Vagina (tissue), 2 donors: Measurements from ENCODE around the gene GSTM4. TPM values are rescaled to one million over a fixed set of nuclear protein-coding genes. Genes with fewer than 3 reads are reported as not detected.
A peak's percentile ranks its signal among the peaks of the same experiment; 100 is the strongest.
"Not testable (repeated sequence)": the region's sequence is repeated elsewhere in the genome, so short reads cannot be mapped to it uniquely, and the experiment has no call there.

Source experiments
- DNase-seq, 2 donors: peaks; one replicate each; pipeline ENCODE4 v3.0.0-alpha.2; 2017; ENCODE audit errors: extremely low spot score in 2 of 2
- H3K27ac ChIP-seq: fragments of 200-600 bp; sonication (generic); one replicate; pipeline ENCODE4 v1.5.1; 2019
- H3K27me3 ChIP-seq: fragments of 200-600 bp; sonication (generic); one replicate; pipeline ENCODE4 v1.5.1; 2019
- H3K36me3 ChIP-seq, 2 donors: fragments of 200-600 bp; sonication (generic); one replicate each; pipeline ENCODE4 v1.5.1; 2017 to 2019
- H3K4me1 ChIP-seq: fragments of 200-600 bp; sonication (generic); one replicate; pipeline ENCODE4 v1.5.1; 2019
- H3K4me3 ChIP-seq, 2 donors: fragments of 200-600 bp; sonication (generic); 1 replicate in 1 of 2; 2 replicates in 1 of 2; pipeline ENCODE4 v1.5.1; 2016 to 2019
- H3K9me3 ChIP-seq: fragments of 200-600 bp; sonication (generic); one replicate; pipeline ENCODE4 v1.5.1; 2019
- CTCF ChIP-seq, 3 experiments: fragments of 450-650 bp in 2 of 3; fragments of 200-600 bp in 1 of 3; sonication (generic) in 1 of 3; IDR thresholded peaks; one replicate each; pipeline ENCODE4 v1.5.1; 2017 to 2019; ENCODE audit warnings: antibody characterized with exemption in 3 of 3, mild to moderate bottlenecking in 2 of 3, moderate library complexity in 2 of 3
- POLR2A ChIP-seq, 2 donors: fragments of 450-650 bp; IDR thresholded peaks; one replicate each; pipeline ENCODE4 v1.6.1; 2017; ENCODE audit warnings: antibody characterized with exemption in 2 of 2, mild to moderate bottlenecking in 2 of 2, moderate library complexity in 2 of 2
- POLR2AphosphoS5 ChIP-seq, 2 donors: sonication (generic); formaldehyde crosslinking; IDR thresholded peaks; one replicate each; pipeline ENCODE4 v1.9.0; 2017; ENCODE audit warnings: antibody characterized with exemption in 2 of 2, mild to moderate bottlenecking in 2 of 2, low read depth in 1 of 2; ENCODE audit not compliant: insufficient read depth in 1 of 2
- intact Hi-C: fragments of 100-400 bp; cut with DNase I; formaldehyde crosslinking; loops from one replicate; pipeline ENCODE4 v1.15.1; 2023
- total RNA-seq: library from RNA; depleted of rRNA; stranded (reverse); fragments of >200 nt; gene quantifications from one replicate; pipeline ENCODE4 v1.2.3, GENCODE V29; 2016

GSTM4 gene
- total RNA-seq, 1 donor from 2014 or later = 36.1 TPM

- H3K27ac ChIP-seq = peak overlapping the region; percentile 23
- peak overlapping the region; percentile 3 to 16 for H3K4me3 ChIP-seq
- H3K4me1 ChIP-seq = peaks cover 5% of the 10 kb centered on the region
- DNase-seq = no peak
- intact Hi-C loops = no loop called here
- no peaks in the 10 kb centered on the region for H3K9me3 ChIP-seq
- H3K36me3 ChIP-seq = no peaks in the 10 kb centered on the region
- TF ChIP-seq CTCF (IDR thresholded peaks at IDR 0.05) (no peak), POLR2A (IDR thresholded peaks at IDR 0.05) (no peak), POLR2AphosphoS5 (IDR thresholded peaks at IDR 0.05; ENCODE audit: insufficient read depth in 1 of 2, low read depth in 1 of 2) (no peak)
- H3K27me3 ChIP-seq = no peaks in the 10 kb centered on the region
Observed at GRCh38 chr1:109669246-109669948, 13.5 kb downstream of the GSTM4 start.

DNA sequence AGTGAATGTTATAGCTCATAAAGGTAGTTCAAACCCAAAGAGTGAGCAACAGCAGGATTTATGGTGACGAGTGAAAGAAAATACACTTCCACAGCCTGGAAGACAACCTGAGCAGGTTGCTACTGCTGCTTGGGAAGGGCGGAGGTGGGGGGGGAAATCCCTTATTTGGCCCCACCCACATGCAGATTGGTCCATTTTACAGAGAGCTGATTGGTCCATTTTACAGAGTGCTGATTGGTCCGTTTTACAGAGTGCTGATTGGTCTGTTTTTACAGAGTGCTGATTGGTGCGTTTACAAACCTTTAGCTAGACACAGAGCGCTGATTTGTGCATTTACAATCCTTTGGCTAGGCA is 14.0 kb downstream of the GSTM4 start:
- H3K27ac ChIP-seq = peak overlapping the region; percentile 23
- H3K4me1 ChIP-seq, H3K27me3 ChIP-seq, DNase-seq, intact Hi-C loops, H3K9me3 ChIP-seq, H3K36me3 ChIP-seq: not testable (repeated sequence)
- H3K4me3 ChIP-seq = peak overlapping the region in 1 of 2 donors; percentile 16

DNA sequence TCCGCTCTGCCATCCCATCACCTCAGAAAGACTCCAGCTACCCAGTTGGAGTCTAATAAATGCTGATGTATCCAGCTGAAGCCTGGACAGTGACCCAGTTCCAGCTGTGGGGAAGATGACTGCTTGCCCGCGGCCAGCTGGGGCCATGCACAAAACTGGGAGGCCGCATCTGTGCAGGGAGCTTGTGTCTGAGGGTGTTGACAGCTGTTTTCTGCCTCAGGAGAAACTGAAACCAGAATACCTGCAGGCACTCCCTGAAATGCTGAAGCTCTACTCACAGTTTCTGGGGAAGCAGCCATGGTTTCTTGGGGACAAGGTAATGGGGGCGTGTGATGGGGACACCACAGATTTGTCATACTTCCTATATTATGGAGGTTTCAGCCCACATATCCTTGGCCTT is 15.2 kb downstream of the GSTM4 start:
- no peak for DNase-seq
- Histone ChIP-seq H3K36me3 (no peaks in the 10 kb centered on the region), H3K4me1 (peaks cover 5% of the 10 kb centered on the region), H3K27me3 (no peaks in the 10 kb centered on the region), H3K9me3 (no peaks in the 10 kb centered on the region), H3K27ac (no peak overlapping the region), H3K4me3 (no peak overlapping the region)
- intact Hi-C loops = no loop called here
- no peak for TF ChIP-seq CTCF (IDR thresholded peaks at IDR 0.05)

- H3K27ac ChIP-seq, H3K36me3 ChIP-seq, H3K4me1 ChIP-seq, intact Hi-C loops, H3K9me3 ChIP-seq, H3K4me3 ChIP-seq, H3K27me3 ChIP-seq, DNase-seq: not testable (repeated sequence)
Observed at GRCh38 chr1:109673861-109674260, 18.0 kb downstream of the GSTM4 start.

DNA sequence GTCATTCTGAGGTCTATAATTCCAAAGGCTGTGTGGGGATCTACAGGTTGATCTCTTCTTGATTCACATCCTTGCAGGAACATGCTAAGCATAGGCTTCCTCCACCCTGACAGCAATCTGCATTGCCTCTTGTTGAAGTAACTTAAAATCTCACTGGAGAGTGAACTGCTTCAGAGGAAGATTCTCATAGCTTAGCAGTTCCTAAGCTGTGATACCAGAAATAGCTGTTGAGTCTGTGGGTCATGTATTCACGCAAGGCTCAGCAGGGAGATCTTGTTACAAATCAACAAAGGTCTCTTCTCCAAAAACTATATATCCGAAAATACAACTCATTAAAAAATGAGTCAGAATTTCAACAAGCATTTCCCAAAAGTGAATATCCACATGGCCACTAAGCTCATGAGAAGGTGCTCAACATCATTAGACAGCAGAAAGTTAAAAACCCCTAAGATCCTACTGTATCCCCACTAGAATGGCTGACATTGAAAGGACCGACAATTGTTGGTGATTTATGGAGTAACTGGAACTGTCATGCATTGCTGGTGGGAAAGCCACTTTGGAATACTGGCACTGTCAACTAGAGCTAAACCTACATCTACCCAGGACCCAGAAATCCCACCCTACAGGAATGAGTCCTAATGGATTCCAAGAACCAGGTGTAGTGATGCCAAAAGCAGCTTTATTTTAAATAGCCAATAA is 20.9 kb downstream of the GSTM4 start:
- H3K27ac ChIP-seq, H3K36me3 ChIP-seq, H3K4me1 ChIP-seq, H3K9me3 ChIP-seq, H3K4me3 ChIP-seq, H3K27me3 ChIP-seq, intact Hi-C loops, DNase-seq: not testable (repeated sequence)

GRCh38 chr1:109677459-109677858 is 21.6 kb downstream of the GSTM4 start:
- DNase-seq = no peak

DNA sequence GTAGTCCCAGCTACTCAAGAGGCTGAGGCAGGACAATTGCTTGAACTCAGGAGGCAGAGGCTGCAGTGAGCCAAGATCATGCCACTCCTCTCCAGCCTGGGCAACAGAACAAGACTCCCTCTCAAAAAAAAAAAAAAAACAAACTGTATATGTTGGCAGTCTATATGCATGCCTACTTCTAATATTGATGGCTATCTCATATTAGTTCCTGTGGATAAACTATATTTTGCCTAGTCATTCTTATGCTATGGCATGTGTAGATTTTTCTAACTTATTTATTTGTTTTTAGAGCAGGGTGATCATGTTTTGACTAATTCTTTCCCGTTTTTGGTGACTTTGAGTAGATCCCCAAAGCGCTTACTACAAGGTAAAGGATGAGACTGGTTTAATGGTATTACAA is 22.7 kb downstream of the GSTM4 start:
- DNase-seq, H3K4me3 ChIP-seq, H3K27me3 ChIP-seq, H3K36me3 ChIP-seq, H3K27ac ChIP-seq, intact Hi-C loops, H3K9me3 ChIP-seq, H3K4me1 ChIP-seq: not testable (repeated sequence)

More at GRCh38 chr1:109677459-109677858, 21.6 kb downstream of the GSTM4 start:
- no peak overlapping the region for H3K4me3 ChIP-seq
- H3K27me3 ChIP-seq = no peaks in the 10 kb centered on the region
- no peak overlapping the region for H3K27ac ChIP-seq
- TF ChIP-seq POLR2AphosphoS5 (IDR thresholded peaks at IDR 0.05; ENCODE audit: insufficient read depth in 1 of 2, low read depth in 1 of 2) (no peak), POLR2A (IDR thresholded peaks at IDR 0.05) (no peak), CTCF (IDR thresholded peaks at IDR 0.05) (no peak)
- intact Hi-C loops = no loop called here
- no peaks in the 10 kb centered on the region for H3K36me3 ChIP-seq
- no peaks in the 10 kb centered on the region for H3K4me1 ChIP-seq
- no peaks in the 10 kb centered on the region for H3K9me3 ChIP-seq

- H3K36me3 ChIP-seq, H3K9me3 ChIP-seq, H3K4me1 ChIP-seq, DNase-seq, H3K27me3 ChIP-seq, H3K27ac ChIP-seq, intact Hi-C loops, H3K4me3 ChIP-seq: not testable (repeated sequence)
Observed at GRCh38 chr1:109684777-109685176, 28.9 kb downstream of the GSTM4 start.

- H3K4me3 ChIP-seq, H3K4me1 ChIP-seq, H3K27ac ChIP-seq, H3K9me3 ChIP-seq, H3K27me3 ChIP-seq, H3K36me3 ChIP-seq, intact Hi-C loops, DNase-seq: not testable (repeated sequence)
Observed at GRCh38 chr1:109685399-109685798, 29.5 kb downstream of the GSTM4 start.

DNA sequence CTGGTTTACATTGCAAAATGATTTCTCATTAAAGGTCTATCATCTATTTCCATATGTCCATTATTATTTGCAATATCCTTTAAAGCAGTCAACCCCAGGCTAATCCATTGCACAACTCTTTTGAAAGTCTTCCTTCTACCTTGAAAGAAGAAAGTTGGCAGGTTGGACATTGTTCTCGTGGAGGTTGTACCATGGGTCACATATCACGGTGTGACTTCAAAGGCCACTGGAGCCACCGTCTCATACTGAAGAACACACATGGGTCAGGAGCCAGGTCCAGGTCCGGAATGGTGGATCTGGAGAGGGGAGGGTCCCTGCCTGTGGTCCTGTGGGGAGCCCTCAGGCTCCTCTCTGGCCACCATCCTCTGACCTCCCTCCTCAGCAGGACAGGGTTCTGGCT is 30.0 kb downstream of the GSTM4 start:
- H3K36me3 ChIP-seq, DNase-seq, intact Hi-C loops, H3K4me1 ChIP-seq, H3K27ac ChIP-seq, H3K9me3 ChIP-seq, H3K27me3 ChIP-seq, H3K4me3 ChIP-seq: not testable (repeated sequence)
